Heart left ventricle (tissue), 13 donors: ENCODE measurements around the gene ABHD16A.

Experiments
- CTCF ChIP-seq, 12 donors: fragments of 200-600 bp; sonication (generic) in 4 of 12; IDR thresholded peaks; one replicate each; pipeline versions ENCODE4 v1.5.0 to v1.8.0; 2018 to 2022; ENCODE audit warnings: antibody characterized with exemption in 12 of 12, mild to moderate bottlenecking in 5 of 12
- POLR2A ChIP-seq, 2 donors: fragments of 450-650 bp; IDR thresholded peaks; one replicate each; pipeline ENCODE4 v1.6.1; 2017; ENCODE audit warnings: antibody characterized with exemption in 2 of 2, mild to moderate bottlenecking in 2 of 2, moderate library complexity in 2 of 2
- donor health status: ischemic (EF 13 %, LVEDD 7.1; RV severe dilation, severe dysfunction).
- donor health status: DM: no; HTN: yes; CAD: no.
- donor health status: DM: no; HTN: no; CAD: no.
- donor health status: ischemic (EF 25% LVEDD 6.9; RV normal size, moderate dysfunction).
- donor health status: ischemic (EF 25% LVEDD 5.7; RV mildly dilated, moderate dysfunction).
- donor health status: ischemic (EF 35%, LVEDD 5.7; RV mildly dilated, moderate dysfunction).
- donor health status: nonischemic (EF 11% LVEDD 7.7; RV severe dilation, severe dysfunction).
- donor health status: DM: yes; HTN: yes; CAD: no.
- donor health status: PGD.
- donor health status: ischemic (EF 29% LVEDD 5.4; RV normal size, mild dysfunction).
- donor health status: nonischemic (EF 23%, LVEDD 6.1; RV moderate dilation, normal function).

GRCh38 chr6:31693535-31693934, 9.6 kb downstream of the ABHD16A start:
- TF ChIP-seq CTCF (IDR thresholded peaks at IDR 0.05), result no peak
- no peak for TF ChIP-seq POLR2A (IDR thresholded peaks at IDR 0.05)
